AML-193 (cell line): ENCODE results near the gene SRXN1.

Experiments
- DNase-seq, 2 experiments: peaks; one replicate each; lab custom pipeline; 2025; lab: John Stamatoyannopoulos, UW

Gene SRXN1

DNA sequence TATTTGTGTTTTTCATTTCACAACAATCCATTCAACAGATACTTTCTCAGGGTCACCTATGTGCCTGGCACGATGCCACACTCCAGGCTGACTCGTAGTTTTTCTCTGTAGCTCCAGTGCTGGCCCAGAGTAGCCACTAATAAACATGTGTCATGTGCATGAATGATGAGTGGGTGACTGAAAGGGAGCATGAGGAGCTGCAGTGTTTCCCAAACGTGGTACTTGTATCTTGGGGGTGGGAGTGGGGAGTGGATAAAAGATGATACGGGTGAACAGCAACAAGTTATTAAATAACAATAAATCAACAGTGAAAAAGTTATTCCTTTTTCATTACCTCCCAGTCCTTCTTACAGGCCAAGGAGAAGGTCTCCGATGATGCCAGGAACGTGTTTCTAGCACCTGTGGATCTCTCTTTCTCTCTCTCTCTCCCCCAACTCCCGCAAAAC lies 17.1 kb downstream of the SRXN1 start:
- DNase-seq, result no peak

DNA sequence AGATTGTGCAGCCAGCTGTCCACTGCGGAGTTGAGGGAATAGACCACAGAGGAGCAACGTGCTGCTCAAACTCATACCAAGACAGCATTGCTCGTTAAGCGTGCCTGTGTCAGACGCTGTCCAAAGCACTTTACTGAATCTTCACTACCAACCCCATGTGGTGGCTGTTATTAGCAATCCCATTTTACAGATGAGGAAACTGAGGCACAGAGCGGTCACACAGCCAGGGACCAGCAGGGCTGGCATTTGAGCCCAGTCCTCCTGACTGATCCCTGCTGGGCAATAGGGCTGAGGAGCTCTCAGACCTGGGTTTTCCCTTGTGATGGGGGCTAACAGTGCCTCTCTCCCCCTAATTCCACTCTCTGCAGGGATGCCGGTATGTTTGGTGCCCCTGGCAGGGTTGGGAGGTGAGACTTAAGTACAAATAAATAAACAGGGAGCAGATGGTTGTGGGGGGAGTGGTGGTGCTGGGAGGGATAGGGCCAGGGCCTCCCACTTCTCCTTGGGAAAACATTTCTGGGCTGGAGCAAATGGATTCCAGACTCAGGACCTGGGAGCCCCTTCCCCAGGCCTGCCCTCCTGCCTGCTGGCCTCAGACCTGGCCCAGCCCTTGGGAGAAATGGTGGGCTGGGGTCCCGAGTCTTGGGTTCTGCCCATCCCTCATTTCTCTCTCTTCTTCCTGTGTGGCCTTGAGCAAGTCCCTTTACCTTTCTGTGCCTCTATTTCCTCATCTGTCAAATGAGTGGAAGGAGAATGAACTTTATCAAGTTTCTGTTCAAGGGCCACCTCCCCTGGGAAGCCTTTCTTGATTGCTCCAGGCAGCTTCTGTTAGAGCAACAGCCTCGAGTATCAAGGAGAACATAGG lies 17.7 kb downstream of the SRXN1 start:
- no peak for DNase-seq

DNA sequence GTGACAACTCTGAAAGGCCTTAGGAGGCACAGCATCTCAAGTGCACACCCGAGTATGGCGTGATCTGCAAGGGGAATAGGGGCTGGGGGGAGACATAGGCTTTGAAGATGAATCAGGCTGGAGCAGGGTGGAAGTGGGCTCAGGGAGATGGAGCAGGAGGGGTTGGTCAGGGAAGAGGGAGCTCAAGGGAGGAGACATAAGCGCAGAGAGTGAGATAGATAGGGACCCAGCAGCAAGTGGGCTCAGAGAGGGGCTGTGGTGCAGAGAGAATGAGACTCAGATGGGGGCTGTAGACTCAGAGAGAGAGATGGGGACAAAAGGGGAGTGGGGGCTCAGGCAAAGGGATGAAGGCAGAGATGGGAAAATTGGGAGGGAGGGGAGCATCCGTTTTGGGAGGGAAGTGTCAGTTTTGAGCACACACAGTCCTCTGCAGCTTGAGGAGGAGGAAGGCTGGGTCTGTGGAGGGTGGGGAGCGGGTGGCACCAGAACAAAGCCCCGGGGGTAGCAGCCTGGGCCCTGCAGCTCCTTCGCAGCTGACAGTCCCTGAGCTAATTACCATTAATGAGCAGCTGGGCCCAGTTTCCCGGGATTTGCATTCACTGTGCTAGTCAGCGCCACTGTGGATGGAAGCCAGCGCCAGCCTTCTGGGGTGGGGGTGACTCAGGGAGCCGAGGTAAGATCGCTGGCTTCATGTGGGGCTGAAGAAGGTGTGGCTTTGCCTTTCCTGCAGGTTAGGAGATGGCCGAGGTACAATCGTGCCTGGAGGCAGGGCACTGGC lies 18.7 kb downstream of the SRXN1 start:
- no peak for DNase-seq

DNA sequence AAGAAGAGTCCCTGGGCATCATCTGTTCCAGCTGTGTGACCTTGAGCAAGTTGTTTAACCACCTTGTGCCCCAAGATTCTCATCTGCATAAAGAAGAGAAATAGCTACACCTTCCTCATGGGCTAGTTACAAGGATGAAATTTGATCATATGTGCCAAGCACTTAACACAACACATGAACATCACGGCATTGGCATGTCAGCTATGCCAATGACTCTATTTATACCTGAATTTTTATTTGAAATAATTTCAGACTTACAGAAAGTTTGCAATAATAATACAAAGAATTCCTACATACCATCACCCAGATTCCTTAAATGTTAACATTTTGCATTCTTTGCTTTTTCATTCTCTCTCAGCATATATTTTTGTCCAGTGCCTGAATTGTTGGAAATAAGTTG lies 21.9 kb downstream of the SRXN1 start:
- no peak for DNase-seq

DNA sequence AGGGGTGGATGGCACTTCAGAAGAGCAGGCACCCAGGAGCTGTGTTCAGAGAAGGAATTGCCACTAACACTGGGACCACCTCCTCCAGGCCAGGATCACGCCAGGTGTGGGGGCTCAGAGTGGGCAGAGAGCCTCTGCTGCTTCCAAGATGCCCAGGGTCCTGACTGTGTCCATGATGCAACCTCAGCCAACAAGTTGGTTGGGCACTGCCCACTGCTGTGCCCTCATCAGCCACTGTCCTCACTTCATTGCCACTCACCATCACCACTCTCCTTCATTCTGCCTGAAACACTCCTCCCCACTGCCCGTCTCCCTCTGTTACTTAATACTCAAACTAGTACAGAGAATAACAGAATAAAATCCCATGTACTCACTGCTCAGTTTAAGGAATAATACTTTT lies 26.4 kb downstream of the SRXN1 start:
- no peak for DNase-seq

DNA sequence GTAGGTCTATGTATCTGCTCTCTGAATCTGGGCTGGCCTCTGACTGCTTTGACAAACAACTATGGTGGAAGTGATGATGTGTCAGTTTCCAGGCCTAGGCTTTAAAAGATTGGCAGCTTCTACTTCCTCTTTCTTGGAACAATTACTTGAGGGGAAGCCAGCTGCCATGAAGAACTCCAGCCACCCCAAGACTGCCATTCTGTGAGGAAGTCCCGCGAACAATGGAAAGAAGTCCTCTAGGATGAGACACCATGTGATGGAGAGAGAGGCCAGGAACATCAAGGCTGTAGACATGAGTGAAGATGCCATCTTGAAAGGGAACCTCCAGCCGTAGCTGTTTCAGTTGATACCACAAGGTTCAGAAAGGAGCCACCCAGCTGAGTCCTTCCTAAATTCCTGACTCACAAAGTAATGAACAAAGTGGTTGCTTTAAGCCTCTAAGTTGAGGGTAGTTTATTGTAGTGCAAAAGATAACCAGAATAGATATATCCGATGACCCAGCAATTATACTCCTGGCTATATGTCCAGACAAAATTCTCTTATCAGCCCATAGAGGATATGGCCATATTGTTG lies 27.6 kb downstream of the SRXN1 start:
- peak in 1 of 2 experiments; percentile 16 for DNase-seq

DNA sequence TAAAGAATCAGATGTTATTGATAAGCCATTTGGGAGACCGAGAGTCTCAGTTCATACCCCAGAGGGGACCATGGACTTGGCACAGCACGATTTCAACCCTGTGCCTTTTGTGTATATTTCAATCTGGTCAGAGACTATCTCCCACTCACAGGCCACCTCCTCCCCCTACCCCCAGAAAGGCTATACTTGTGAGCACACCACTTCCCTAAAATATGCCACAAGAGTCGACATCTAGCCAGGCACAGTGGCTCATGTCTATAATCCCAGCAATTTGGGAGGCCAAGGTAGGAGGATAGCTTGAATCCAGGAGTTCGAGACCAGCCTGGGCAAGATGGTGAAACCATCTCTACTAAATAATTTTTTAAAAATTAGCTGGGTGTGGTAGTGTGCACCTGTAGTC lies 29.3 kb downstream of the SRXN1 start:
- DNase-seq, result no peak

DNA sequence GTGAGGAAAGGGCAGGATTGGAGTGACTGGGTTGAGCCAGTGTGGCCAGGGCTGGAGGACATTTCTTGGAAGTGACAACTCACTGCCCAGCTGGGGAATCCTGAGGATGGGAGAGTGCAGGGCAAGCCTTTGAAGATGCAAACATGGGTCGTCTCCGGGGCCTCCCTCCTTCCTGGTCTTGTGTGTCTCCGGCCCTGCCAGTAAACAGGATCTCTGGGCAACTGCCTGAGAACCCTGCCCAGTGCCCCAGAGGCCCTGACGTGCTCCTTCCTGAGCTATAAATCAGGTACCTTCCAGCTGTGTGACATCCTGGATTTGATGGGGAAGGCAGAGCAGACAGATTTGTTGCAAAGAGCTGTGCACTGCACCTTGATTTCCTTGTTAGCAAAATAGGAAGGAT lies 30.0 kb downstream of the SRXN1 start:
- DNase-seq, result no peak

DNA sequence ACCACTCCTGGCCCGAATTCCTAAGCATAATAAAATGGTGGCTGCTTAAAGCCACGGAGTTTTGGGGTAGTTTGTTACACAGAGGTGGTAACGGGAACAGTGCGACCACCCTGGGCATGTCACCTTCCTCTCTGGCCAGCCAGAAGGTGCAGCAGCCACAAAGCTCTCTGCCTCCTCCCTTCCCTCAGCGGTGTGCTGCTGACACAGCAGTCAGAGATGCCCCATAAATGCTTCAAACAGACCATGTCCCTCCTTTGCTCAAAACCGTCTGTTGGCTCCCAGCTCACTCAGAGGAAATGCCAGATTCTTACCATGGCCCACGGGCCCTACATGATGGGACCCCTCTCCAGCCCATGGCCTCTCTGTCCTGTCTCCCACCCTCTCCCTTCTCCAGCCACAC lies 30.8 kb downstream of the SRXN1 start:
- no peak for DNase-seq

DNA sequence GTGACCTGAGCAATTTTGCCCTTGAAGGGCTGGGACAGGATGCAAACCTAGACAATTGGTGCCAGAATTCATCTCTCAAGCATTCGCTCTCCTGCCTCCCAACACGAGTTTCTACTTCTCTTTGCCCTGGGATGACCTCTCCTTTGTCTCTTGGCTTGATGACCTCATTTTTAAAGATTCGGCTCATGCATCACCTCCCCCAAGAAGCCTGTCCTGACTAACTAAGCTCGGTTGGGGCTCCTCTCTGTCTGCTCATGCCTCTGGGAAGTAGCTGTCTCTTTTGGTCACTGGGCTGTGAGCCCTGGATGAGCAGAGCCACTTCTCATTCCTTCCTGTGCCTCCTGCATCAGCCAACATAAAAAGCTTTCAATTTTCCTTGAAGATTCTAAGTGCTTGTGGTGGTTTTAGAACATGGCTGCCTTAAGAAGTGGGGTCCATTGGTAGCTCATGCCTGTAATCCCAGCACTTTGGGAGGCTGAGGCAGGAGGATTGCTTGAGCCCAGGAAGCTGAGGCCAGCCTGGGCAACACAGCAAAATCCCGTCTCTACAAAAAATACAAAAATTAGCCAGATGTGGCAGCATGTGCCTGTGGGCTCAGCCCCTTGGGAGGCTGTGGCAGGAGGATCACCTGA lies 31.8 kb downstream of the SRXN1 start:
- DNase-seq, result no peak

DNA sequence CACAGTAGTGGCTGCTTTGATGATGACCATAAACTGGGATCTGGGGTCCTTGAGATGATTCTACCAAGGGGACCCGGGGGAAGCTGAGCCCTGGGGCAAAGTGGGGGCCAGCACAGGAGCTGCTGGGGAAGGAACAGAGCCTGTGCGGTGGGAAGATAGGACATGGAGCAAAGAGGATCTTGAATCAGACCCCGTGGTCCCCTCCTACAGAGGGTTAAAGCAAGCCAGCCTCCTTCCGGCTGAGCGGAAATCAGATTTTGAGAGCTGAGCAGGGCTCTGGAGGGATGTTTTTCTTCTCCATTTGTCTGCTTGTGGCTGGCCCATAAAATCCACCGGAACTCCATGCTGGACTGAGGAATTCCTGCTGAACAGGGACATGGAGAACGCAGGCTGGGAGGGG lies 32.8 kb downstream of the SRXN1 start:
- DNase-seq, result no peak

DNA sequence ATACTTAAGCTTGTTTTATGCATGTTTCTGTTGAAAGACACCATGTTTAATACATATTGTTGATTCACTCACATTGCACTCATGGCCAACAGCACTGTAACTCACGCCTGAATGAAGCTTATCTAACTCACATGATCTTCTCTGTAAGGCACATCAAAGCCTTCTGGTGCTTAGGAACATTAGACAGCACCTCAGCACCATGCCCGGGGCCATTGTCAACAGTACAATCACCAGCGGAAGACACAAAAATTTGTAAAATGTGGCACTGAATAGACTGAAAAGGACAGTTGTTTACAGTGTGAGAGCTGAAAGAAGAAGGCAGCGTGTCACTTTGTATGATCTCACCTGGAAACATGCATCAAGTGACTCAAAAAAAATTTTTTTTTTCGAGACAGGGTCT lies 34.0 kb downstream of the SRXN1 start:
- DNase-seq, result no peak

DNA sequence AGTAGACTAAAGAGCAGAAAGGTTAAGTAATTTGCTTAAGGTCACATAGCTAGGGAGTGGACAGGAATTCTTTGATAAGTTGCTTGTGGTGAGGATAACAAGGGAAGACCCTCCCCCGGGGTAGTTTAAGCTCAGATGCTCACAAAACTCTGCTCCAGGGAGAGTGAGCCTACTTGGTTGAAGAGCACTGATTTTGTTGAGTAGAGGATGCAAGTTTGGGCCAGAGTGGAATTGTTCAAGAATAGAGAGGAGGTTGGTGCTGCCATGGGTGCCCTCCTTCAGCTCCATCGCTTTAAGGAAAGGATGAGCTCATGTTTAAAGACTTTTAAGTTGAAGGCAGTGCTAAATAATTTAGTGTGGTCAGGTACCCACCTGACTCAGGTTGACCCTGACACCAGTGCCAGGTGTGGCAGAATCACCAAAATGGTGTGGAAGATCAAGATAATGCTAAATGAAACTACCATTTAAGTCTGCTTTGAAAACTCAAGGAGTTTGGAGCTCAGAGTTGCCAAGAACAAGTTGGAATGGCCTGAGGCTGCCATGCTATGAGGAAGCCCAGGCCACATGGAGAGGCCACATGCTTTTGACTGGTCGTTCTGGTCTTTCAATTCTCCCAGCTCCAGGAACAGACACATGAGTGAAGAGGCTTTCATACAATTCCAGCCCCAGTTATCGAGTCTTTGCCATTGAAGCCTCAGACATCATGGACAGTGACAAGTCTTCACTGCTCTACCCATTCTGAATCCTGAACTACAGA lies 34.9 kb downstream of the SRXN1 start:
- DNase-seq, result no peak

DNA sequence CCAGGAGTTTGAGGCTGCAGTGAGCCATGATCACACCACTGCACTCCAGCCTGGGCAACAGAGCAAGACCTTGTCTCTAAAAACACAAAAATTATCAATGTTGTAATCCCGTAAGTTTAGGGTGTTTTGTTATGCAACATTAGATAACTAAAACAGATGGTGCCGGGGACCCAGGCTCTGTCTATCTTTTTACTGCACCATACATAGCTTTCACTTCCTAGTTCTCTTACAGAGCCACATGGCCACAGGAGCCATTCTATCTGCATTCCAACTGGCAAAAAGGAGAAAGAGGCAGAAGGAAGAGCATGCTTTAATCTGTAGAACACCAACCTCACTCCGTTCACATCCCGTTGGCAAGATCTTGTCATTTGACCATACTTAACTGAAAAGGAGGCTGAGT lies 37.5 kb downstream of the SRXN1 start:
- no peak for DNase-seq

DNA sequence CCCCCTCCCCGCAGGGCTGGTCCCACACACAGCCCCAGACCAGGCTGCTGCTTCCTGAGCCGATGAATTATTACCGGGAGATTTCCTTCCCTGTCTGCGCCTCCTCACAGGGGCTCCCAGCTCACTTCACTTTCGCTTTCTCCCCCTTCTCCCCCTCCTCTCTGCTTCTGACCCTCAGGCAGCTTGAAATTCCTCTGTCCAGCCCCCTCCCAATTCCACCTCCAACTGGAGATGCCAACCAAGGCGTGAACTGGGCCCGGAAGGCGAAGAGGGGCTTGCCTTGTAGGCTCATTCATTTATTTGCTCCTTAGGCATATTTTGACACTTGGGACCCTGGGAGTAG lies 41.2 kb downstream of the SRXN1 start:
- DNase-seq, result no peak

DNA sequence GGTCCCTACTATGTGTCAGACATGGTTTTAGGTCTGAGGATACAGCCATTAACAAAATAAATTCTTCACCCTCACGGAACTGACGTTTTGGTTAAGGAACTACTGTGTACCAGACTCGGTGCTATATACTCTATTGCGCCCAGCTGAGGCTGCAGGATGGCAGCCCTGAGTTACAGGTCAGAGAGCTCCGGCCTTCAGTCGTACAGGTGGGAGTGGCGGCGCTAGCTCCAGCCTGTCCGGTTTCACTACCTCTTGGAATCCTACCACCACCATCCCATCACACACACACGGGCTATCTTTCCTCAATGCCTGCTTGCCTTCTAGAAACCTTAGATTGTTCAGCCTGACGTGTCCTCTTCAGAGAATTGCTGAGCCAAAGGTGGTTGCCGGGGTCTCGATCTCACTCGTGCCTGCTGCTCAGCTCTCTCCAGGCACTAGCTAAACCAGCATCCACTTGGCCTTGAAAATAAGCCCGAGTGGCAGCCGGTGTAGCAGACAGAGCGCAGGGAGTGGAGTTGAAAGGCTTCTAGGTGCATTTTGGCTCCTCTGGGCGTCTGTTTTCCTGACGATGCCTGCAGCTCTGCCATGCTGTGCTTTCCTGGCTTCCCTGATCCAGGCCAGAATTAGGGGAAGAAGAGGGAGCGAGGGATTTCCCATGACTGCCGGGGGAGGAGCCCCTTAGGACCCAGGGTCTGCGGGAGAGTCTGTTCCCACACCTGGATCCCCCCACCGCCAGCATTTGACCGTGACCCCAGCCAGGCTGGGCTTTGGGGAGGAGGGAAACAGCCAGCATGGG lies 41.8 kb downstream of the SRXN1 start:
- no peak for DNase-seq

DNA sequence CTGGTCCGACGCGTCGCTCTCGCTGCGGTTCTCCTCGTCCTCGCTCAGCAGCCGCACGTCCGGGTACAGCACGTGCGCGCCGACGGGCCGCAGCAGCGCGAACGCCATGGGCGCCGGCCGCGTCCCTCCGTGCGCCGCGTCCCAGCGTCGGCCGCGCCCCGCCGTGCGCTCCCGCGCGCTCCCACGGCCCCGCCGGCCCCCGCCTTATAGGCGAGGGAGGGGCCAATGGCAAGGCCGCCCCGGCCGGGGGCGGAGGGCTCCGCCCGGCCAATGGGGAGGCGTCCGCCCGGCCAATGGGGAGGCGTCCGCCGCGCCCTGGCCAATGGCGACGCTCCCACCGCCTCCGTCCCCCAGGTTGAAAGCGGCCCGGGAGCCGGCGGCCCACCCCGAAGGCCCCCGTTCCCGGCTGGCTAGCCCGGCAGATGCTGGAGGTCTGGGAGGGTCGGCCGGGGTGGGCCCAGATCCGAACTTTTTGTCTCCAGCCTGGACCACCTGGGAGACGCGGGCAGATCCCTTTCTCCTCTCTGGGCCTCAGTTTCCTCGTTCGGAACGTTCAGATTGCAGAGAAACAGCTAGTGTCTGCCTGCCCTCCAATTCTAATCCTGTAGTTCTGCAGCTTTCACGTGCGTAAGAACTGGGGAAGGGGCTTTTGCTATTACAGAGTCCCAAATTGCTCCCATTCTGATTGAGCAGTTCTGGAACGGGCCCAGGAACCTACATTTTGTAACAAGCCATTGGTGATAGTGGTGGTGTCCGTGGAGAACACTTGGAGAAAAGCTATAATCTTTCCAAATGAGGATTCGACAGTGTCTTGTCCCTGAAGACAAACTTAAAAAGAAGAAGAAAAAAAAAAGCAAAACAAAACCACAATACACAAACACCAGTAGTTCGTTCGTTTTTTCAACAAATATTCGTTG lies 42.6 kb downstream of the SRXN1 start, which contains the start of gene TCF15:
Gene TCF15 (minus strand): TSS at position 180 of the 917 bp plus-strand sequence. CDS start 72 bp downstream, at position 108.
- no peak for DNase-seq

DNA sequence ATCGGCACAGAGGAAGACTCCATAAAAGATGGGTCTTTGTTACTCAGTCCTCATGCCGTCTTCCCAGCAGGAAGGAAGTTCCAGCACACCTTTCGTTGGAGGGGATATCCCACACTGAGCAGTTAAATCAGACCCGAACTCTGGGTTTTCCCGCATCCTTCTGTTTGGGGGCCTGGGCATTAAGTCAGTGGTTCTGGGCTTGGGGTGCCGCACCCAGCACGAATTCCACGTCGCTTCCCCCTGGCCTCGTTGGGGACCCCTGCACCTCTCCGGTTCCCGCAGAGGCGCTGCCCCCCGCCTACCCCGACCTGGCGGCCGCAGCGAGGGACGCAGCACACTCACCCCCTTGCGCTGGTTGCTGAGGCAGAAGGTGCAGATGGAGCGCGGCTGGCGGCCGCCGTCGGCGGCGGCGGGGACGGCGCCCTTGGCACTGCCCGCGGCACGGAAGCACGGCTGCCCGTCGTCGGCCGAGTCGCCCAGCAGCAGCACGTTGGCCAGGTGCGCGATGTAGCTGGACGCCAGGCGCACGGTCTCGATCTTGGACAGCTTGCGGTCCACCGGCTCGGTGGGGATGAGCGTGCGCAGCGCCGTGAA lies 43.5 kb downstream of the SRXN1 start:
- no peak for DNase-seq

DNA sequence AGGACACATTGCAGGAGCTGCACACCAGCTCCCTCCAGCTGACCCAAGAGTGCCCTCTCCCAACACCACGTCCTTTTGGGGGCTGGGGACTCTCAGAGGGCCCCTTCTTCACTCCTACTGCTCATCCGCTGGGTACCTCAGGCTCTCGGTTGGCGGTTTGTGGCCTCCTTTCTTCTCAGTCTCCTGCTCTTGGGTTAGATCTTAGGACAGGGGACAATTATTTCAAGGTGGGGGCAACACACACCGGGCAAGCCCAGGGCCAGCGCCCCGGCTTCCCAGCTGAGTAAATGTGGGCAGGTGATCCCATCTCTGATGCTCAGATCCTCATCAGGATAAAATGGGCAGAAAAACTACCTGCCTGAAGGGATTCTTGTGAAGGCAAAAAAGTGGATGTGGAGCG lies 44.0 kb downstream of the SRXN1 start:
- DNase-seq, result no peak
